Neutrophil (primary cell): ENCODE results near the gene BOD1L2.

ENCODE experiments used
- H3K27ac ChIP-seq: fragments of 200-600 bp; sonication (generic); 2 replicates; pipeline ENCODE4 v1.5.1; 2016; ENCODE audit warnings: mild to moderate bottlenecking, moderate library complexity
- H3K27me3 ChIP-seq: fragments of 200-600 bp; sonication (generic); 2 replicates; pipeline ENCODE4 v1.6.0; 2016; ENCODE audit warnings: mild to moderate bottlenecking
- H3K36me3 ChIP-seq: fragments of 200-600 bp; sonication (generic); 2 replicates; pipeline ENCODE4 v1.5.1; 2017
- H3K4me1 ChIP-seq, 2 experiments: fragments of 200-600 bp in 1 of 2; sonication (generic) in 1 of 2; 1 replicate in 1 of 2; 2 replicates in 1 of 2; pipeline versions ENCODE4 v1.5.1 to v1.6.1; 2013 to 2016; ENCODE audit warnings: low read depth in 1 of 2, low read length in 1 of 2, mild to moderate bottlenecking in 1 of 2, moderate library complexity in 1 of 2; ENCODE audit not compliant: control insufficient read depth in 1 of 2, insufficient read depth in 1 of 2
- H3K4me3 ChIP-seq, 2 experiments: fragments of 200-600 bp in 1 of 2; sonication (generic) in 1 of 2; 1 replicate in 1 of 2; 2 replicates in 1 of 2; pipeline ENCODE4 v1.5.1; 2013 to 2016; ENCODE audit warnings: low read depth in 1 of 2, low read length in 1 of 2, mild to moderate bottlenecking in 1 of 2, moderate library complexity in 1 of 2
- H3K9me3 ChIP-seq: fragments of 200-600 bp; sonication (generic); 2 replicates; pipeline ENCODE4 v1.5.1; 2016
- CTCF ChIP-seq: fragments of 200-600 bp; sonication (generic); IDR thresholded peaks from 2 replicates; pipeline ENCODE4 v1.5.1; 2016; ENCODE audit warnings: antibody characterized with exemption

Gene BOD1L2

GRCh38 chr18:57195341-57195740 lies 48.5 kb downstream of the BOD1L2 start:
- TF ChIP-seq CTCF = no peak
- H3K9me3 ChIP-seq = no peaks in the 10 kb centered on the region
- H3K27me3 ChIP-seq = no peaks in the 10 kb centered on the region
- H3K4me1 ChIP-seq = no peaks in the 10 kb centered on the region
- H3K4me3 ChIP-seq = no peak overlapping the region
- no peaks in the 10 kb centered on the region for H3K36me3 ChIP-seq
- H3K27ac ChIP-seq = no peak overlapping the region

GRCh38 chr18:57197261-57197660 lies 50.4 kb downstream of the BOD1L2 start:
- Histone ChIP-seq H3K27me3 (no peaks in the 10 kb centered on the region), H3K9me3 (no peaks in the 10 kb centered on the region), H3K4me1 (no peaks in the 10 kb centered on the region), H3K36me3 (no peaks in the 10 kb centered on the region), H3K4me3 (no peak overlapping the region), H3K27ac (no peak overlapping the region)
- TF ChIP-seq CTCF = no peak

GRCh38 chr18:57198073-57198472 lies 51.2 kb downstream of the BOD1L2 start:
- H3K27ac ChIP-seq = no peak overlapping the region
- H3K4me1 ChIP-seq = no peaks in the 10 kb centered on the region
- no peaks in the 10 kb centered on the region for H3K9me3 ChIP-seq
- TF ChIP-seq CTCF = no peak
- H3K27me3 ChIP-seq = no peaks in the 10 kb centered on the region
- no peaks in the 10 kb centered on the region for H3K36me3 ChIP-seq
- no peak overlapping the region for H3K4me3 ChIP-seq
